ENCODE results near the gene NDFIP1.

DNA sequence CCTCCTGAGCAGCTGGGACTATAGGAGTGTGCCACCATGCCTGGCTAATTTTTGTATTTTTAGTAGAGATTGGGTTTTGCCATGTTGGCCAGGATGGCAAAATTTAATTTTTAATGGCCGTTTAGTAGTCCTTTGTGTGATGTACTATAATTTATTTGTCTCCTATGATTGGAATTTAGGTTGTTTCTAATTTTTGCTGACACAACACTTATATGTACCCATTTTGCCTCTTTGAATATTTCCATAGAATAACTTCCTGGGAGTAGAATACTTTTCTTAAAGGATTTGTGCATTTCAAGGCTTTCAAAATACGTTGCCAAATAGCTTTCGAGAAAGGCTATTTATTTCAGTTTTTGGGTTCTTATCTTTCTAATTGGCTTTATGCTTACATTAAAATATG lies 22.8 kb downstream of the NDFIP1 start:
- TF ChIP-seq, protein P1, sequence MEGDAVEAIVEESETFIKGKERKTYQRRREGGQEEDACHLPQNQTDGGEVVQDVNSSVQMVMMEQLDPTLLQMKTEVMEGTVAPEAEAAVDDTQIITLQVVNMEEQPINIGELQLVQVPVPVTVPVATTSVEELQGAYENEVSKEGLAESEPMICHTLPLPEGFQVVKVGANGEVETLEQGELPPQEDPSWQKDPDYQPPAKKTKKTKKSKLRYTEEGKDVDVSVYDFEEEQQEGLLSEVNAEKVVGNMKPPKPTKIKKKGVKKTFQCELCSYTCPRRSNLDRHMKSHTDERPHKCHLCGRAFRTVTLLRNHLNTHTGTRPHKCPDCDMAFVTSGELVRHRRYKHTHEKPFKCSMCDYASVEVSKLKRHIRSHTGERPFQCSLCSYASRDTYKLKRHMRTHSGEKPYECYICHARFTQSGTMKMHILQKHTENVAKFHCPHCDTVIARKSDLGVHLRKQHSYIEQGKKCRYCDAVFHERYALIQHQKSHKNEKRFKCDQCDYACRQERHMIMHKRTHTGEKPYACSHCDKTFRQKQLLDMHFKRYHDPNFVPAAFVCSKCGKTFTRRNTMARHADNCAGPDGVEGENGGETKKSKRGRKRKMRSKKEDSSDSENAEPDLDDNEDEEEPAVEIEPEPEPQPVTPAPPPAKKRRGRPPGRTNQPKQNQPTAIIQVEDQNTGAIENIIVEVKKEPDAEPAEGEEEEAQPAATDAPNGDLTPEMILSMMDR (conservative IDR thresholded peaks at IDR 0.05; ENCODE audit: low read depth, low read length) = no peak
- no peak for TF ChIP-seq EZH2 (IDR thresholded peaks at IDR 0.05; ENCODE audit: low read length, unreplicated experiment)

All from PC-3 (cell line).